Left lung (tissue), 10 donors: ENCODE results near the gene NSUN4. TPM values are rescaled to one million over a fixed set of nuclear protein-coding genes. Genes with fewer than 3 reads are reported as not detected.
"Not testable (repeated sequence)": the region's sequence is repeated elsewhere in the genome, so short reads cannot be mapped to it uniquely, and the experiment has no call there.

Experiments
- ATAC-seq: fragments of 200-7000 bp; cut with Tn5 transposase; one replicate; pipeline ENCODE4 v1.9.1; 2020; ENCODE audit warnings: moderate library complexity
- DNase-seq, 4 donors: peaks; one replicate each; pipeline ENCODE4 v3.0.0-alpha.2; 2013 to 2020
- H3K27ac ChIP-seq, 2 donors: fragments of 200-600 bp; sonication (generic) in 1 of 2; one replicate each; pipeline versions ENCODE4 v1.5.0 to v1.8.0; 2020 to 2021
- H3K27me3 ChIP-seq, 2 donors: fragments of 200-600 bp; sonication (generic) in 1 of 2; one replicate each; pipeline versions ENCODE4 v1.5.0 to v1.8.0; 2020 to 2021
- H3K36me3 ChIP-seq, 2 donors: fragments of 200-600 bp; sonication (generic) in 1 of 2; one replicate each; pipeline versions ENCODE4 v1.5.0 to v1.8.0; 2020 to 2021
- H3K4me1 ChIP-seq, 2 donors: fragments of 200-600 bp; one replicate each; pipeline ENCODE4 v1.8.0; 2021
- H3K4me3 ChIP-seq, 2 donors: fragments of 200-600 bp; sonication (generic) in 1 of 2; one replicate each; pipeline versions ENCODE4 v1.5.0 to v1.8.0; 2020 to 2021; ENCODE audit warnings: mild to moderate bottlenecking in 1 of 2
- H3K9me3 ChIP-seq, 2 donors: fragments of 200-600 bp; sonication (generic) in 1 of 2; one replicate each; pipeline versions ENCODE4 v1.5.0 to v1.8.0; 2020 to 2021
- CTCF ChIP-seq, 2 donors: fragments of 200-600 bp; sonication (generic) in 1 of 2; IDR thresholded peaks; one replicate each; pipeline versions ENCODE4 v1.5.0 to v1.8.0; 2021; ENCODE audit warnings: antibody characterized with exemption in 2 of 2
- intact Hi-C, 2 donors: fragments of 100-400 bp; cut with DNase I; formaldehyde crosslinking; loops; one replicate each; pipeline versions ENCODE4 v1.11.2 to v1.14.2; 2022
- polyA plus RNA-seq, 6 donors: library from polyadenylated mRNA; unstranded; fragments of 120-200 nt; gene quantifications; one replicate each; pipeline ENCODE4 v1.2.1, GENCODE V29; 2013; ENCODE audit not compliant: insufficient read length in 6 of 6
- total RNA-seq, 2 donors: library from RNA; stranded (reverse); fragmentation: NEBNext Ultra II Directional; extraction: Animal tissue kit (Norgen Biotek cat#: 25700); gene quantifications; one replicate each; pipeline ENCODE4 v1.2.1, GENCODE V29; 2021
- donor health status: DM: no; HTN: yes; CAD: no.
- donor health status: DM: no; HTN: no; CAD: no.

The NSUN4 gene
- total and polyA plus RNA-seq, 8 donors, result 21.8 to 25.8 (median 23.5) TPM

DNA sequence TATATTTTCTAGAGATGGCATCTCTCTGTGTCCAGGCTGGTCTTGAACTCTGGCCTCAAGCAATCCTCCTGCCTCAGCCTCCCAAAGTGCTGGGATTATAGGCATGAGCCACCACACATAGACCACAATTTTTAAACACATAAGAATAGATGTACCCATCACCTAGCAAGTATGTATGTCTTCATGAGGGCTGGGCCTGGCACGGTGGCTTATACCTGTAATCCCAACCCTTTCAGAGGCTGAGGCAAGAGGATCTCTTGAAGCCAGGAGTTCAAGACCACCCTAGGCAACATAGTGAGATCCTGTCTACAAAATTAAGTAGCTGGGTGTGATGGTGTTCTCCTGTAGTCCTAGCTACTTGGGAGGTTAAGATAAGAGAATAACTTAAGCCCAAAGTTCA, 23.3 kb upstream of the NSUN4 start:
- no peak for ATAC-seq
- intact Hi-C loops, result no loop called here
- no peak for DNase-seq
- H3K4me3 ChIP-seq, result no peak overlapping the region
- H3K27ac ChIP-seq, result no peak overlapping the region
- peaks cover 0 to 58% of the 10 kb centered on the region in 2 donors for H3K36me3 ChIP-seq
- no peaks in the 10 kb centered on the region for H3K9me3 ChIP-seq
- no peaks in the 10 kb centered on the region for H3K27me3 ChIP-seq
- TF ChIP-seq CTCF (IDR thresholded peaks at IDR 0.05), result no peak
- no peaks in the 10 kb centered on the region for H3K4me1 ChIP-seq

GRCh38 chr1:46319301-46319700, 21.3 kb upstream of the NSUN4 start:
- intact Hi-C loops, DNase-seq: not testable (repeated sequence)

DNA sequence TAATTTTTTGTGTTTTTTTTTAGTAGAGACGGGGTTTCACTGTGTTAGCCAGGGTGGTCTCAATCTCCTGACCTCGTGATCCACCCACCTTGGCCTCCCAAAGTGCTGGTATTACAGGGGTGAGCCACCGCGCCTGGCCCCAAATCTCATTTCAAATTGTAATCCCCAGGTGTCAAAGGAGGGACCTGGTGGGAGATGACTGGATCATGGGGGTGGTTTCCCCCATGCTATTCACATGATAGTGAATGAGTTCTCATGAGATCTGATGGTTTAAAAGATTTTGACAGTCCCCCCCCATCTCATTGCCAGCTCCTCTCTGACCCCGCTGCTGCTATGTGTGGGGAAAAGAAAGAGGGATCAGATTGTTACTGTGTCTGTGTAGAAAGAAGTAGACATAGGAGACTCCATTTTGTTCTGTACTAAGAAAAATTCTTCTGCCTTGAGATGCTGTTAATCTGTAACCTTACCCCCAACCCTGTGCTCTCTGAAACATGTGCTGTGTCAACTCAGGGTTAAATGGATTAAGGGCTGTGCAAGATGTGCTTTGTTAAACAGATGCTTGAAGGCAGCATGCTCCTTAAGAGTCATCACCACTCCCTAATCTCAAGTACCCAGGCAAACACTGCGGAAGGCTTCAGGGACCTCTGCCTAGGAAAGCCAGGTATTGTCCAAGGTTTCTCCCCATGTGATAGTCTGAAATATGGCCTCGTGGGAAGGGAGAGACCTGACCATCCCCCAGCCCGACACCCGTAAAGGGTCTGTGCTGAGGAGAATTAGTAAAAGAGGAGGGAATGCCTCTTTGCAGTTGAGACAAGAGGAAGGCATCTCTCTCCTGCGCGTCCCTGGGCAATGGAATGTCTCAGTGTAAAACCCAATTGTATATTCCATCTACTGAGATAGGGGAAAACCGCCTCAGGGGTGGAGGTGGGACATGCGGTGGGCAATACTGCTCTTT, 20.4 kb upstream of the NSUN4 start:
- DNase-seq, H3K27ac ChIP-seq, intact Hi-C loops, H3K9me3 ChIP-seq, H3K27me3 ChIP-seq, ATAC-seq, H3K4me3 ChIP-seq, H3K4me1 ChIP-seq: not testable (repeated sequence)
- H3K36me3 ChIP-seq, result peaks cover 0 to 29% of the 10 kb centered on the region in 2 donors

More at GRCh38 chr1:46319301-46319700, 21.3 kb upstream of the NSUN4 start:
- H3K4me3 ChIP-seq, ATAC-seq, H3K27ac ChIP-seq, H3K9me3 ChIP-seq, H3K4me1 ChIP-seq, H3K27me3 ChIP-seq: not testable (repeated sequence)
- peaks cover 0 to 38% of the 10 kb centered on the region in 2 donors for H3K36me3 ChIP-seq

- H3K27me3 ChIP-seq, intact Hi-C loops, H3K4me1 ChIP-seq, ATAC-seq, H3K4me3 ChIP-seq, H3K27ac ChIP-seq, DNase-seq, H3K9me3 ChIP-seq: not testable (repeated sequence)
- H3K36me3 ChIP-seq, result peaks cover 0 to 10% of the 10 kb centered on the region in 2 donors
These were observed 18.4 kb upstream of the NSUN4 start for GRCh38 chr1:46322191-46322590.

DNA sequence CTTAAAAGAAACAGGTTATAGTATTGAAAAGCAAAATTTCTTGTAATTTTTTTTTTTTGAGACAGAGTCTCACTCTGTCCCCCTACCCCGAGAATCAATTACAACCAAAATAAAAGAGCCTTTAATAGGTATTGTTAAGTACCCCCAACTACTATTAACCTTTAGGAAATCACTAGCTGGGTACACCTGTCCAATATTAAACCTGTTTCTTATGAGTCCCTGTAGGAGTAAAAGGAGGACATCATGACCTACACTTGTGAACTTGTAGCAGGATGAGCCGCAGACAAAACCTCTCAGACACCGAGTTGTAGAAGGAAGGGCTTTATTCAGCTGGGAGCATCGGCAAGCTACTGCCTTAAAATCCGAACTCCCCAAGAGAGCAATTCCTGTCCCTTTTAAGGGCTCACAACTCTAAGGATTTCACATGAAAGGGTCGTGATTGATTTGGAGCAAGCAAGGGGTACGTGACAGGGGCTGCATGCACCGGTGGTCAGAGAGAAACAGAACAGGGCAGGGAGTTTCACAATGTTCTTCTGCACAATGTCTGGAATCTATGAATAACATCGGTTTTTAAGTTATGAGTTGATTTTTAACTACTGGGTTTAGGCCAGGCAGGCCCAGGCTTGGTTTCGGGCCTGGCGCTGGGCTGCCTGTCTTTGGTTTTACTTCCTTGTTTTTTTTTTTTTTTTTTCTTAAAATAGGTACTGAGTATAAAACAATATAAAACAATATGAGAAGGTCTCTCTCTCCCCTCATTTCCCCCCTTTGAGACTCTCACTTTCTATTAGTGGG, 15.1 kb upstream of the NSUN4 start:
- H3K9me3 ChIP-seq, H3K4me3 ChIP-seq, H3K4me1 ChIP-seq, H3K27ac ChIP-seq, H3K36me3 ChIP-seq, DNase-seq, ATAC-seq, intact Hi-C loops, H3K27me3 ChIP-seq: not testable (repeated sequence)

DNA sequence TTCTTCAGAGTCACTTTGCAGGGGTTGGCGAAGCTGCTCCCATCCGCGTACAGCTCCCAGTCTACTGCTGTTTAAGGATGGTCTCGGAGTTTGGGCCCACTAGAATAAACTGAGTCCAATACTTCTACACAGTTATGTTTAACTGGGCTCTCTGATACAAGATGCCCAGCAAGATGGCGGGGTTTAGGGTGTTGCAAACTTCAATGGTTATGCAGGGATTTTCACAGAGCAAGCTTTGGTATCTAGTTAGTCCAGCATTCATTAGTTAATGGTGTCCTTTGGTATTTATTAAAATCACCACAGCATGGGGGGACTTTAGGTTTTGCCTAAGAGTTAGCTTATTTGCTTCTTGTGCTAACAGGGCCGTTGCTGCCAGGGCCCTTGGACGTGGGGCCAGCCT, 12.4 kb upstream of the NSUN4 start:
- H3K4me3 ChIP-seq, H3K27me3 ChIP-seq, DNase-seq, ATAC-seq, H3K27ac ChIP-seq, intact Hi-C loops, H3K36me3 ChIP-seq, H3K4me1 ChIP-seq, H3K9me3 ChIP-seq: not testable (repeated sequence)

DNA sequence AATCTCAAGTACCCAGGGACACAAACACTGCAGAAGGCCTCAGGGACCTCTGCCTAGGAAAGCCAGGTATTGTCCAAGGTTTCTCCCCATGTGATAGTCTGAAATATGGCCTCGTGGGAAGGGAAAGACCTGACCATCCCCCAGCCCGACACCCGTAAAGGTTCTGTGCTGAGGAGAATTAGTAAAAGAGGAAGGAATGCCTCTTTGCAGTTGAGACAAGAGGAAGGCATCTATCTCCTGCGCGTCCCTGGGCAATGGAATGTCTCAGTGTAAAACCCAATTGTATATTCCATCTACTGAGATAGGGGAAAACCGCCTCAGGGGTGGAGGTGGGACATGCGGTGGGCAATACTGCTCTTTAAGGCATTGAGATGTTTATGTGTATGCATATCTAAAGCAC, 10.8 kb upstream of the NSUN4 start:
- intact Hi-C loops, H3K27me3 ChIP-seq, DNase-seq, H3K27ac ChIP-seq, H3K36me3 ChIP-seq, H3K4me3 ChIP-seq, H3K9me3 ChIP-seq, ATAC-seq, H3K4me1 ChIP-seq: not testable (repeated sequence)

DNA sequence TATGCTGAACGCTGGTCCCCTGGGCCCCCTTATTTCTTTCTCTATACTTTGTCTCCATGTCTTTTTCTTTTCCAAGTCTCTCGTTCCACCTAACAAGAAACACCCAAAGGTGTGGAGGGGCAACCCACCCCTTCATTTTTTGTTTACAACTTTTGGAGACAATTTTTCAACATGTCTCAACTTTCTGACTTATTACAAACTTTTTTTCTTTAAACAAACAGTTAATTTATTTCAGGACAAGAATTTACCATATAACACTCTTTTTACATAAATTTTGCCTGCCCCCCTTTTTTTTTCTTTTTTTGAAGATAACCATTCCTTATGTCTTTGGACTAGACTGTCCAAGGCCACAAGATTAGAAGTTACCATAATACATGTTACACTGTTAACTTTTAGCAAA, 10.2 kb upstream of the NSUN4 start:
- H3K9me3 ChIP-seq, DNase-seq, intact Hi-C loops, ATAC-seq, H3K4me3 ChIP-seq, H3K27ac ChIP-seq, H3K36me3 ChIP-seq, H3K4me1 ChIP-seq, H3K27me3 ChIP-seq: not testable (repeated sequence)

GRCh38 chr1:46331786-46332540, 8.6 kb upstream of the NSUN4 start:
- H3K4me1 ChIP-seq, intact Hi-C loops, H3K9me3 ChIP-seq, ATAC-seq, H3K27ac ChIP-seq, DNase-seq, H3K4me3 ChIP-seq, H3K27me3 ChIP-seq, H3K36me3 ChIP-seq: not testable (repeated sequence)
